ENCODE results near the gene ZBTB24.
"Not testable (repeated sequence)": the region's sequence is repeated elsewhere in the genome, so short reads cannot be mapped to it uniquely, and the experiment has no call there.

The ZBTB24 gene

DNA sequence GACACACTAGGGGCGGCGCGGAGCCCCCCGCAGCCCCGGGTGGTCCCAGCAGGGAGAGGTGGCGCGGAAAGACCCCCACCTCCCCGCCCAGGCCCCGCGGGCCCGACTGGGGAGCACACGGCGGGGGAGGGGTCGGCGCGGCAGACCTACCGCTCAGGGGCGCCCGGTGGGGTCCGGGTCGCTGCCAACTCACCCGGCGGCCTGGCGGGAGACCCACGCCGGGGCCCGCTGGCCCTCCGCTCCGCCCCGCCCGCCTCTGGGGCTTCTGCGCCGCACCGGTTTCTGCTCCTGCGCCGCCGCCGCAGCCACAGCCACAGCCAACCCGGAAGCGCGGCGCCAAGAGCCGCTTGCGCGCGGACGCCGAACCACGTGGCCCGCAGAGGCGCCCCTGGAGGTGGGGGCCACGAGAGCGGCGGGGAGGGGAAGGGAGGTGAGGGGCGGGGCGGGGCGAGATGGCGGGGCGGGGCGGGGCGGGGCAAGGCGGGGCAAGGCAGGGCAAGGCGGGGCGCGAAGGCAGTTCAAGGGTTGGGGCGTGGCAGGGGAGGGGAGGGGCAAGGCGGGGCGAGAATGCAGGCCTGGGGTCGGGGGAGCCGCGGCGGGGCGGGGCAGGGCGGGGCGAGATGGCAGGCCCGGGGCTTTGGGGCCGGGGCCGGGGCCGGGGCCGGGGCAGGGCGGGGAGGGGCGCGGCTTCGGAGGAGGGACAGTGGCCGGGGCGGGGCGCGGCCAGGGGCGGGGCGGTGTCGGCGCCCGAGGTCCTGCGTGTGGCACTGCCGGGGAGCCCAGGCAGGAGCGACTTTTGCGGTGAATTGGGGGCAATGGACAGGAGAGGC, at the start of gene ZBTB24:
Gene ZBTB24 (minus strand): TSS at position 315 of the 830 bp plus-strand sequence. CDS start 1,193 bp downstream, outside the sequence.
- DNase-seq (ENCODE audit: insufficient read length, low spot score) (peak; percentile 89), FAIRE-seq (no peak)

DNA sequence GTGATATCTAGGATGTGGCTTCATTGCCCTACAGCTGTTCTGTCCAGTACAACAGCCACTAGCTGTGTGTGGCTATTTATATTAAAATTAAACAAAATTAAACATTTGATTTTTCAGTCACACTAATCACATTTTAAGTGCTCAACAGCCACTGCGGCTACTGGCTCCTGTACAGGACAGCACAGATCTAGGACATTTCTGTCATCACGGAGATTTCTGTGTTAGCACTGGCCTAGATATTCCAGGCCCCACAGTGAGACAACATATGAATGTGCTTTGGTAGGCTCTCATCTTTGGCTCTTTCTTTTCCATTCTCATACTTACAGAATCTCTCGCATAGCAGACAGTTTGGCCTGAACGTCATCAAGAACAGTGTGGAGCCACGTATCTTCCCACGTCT, 48.4 kb upstream of the ZBTB24 start:
- FAIRE-seq (no peak), DNase-seq (ENCODE audit: insufficient read length, low spot score) (no peak)

DNA sequence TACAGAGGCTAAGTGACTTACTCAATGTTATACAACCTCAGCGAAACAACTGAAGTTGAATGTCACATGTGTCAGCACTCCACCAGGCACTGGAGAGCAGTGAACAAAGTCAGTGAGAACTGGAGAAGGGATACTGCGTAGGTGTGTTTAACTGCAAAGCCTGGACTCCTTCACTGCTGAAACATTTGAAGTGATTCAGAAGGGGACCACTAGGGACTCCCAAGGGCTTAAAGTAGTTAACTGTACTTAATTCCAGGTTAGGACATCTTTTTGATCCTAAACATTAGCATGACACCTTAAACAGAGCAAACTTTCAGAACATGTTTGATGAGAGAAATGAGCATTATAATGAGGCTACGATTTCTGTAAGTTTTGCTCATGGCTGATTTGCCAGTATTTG, 45.0 kb upstream of the ZBTB24 start:
- DNase-seq (ENCODE audit: insufficient read length, low spot score) (no peak), FAIRE-seq (no peak)

GRCh38 chr6:109526905-109527628, 44.0 kb upstream of the ZBTB24 start:
- DNase-seq (ENCODE audit: insufficient read length, low spot score) = peak; percentile 19
- FAIRE-seq = peak; percentile 65

DNA sequence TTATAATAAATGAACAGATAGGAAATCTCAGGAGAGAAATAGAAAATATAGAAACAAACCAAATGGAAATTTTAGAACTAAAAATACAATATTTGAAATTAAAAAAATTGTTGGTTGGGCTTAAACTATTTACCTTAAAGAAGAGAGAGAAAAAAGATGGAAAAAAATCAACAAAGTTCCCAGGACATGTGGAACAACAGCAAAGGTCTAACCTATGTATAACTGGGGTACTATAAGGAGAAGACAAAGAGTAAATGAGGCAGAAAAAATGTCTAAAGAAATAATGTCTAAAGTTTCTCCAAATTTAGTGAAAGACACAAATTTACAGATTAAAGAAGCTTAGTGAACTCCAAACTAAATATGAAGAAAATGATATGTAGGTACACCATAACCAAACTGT, 41.1 kb upstream of the ZBTB24 start:
- no peak for FAIRE-seq

DNA sequence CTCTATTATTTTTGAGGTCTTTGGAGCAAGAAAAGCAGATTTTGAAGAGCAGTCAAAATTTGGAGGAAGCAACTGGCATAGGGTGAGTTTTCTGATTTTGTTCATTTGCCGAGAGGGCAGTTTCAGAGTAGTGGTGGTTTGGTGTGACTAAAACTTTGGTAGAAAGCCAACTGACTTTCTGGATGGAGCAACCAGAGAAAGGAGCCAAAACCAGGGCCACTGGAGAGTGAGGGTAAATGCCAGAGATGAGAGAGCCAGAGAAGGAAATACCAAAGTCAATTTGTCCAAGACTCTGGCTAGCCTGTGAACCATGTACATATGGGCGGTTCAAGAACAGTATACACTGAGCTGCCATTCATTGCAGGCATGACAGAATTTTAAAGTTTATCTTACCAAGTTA, 40.5 kb upstream of the ZBTB24 start:
- DNase-seq (ENCODE audit: insufficient read length, low spot score) (no peak), FAIRE-seq (no peak)

More for the DNA sequence above, 41.1 kb upstream of the ZBTB24 start:
- DNase-seq (ENCODE audit: insufficient read length, low spot score) = no peak

- FAIRE-seq (no peak), DNase-seq (ENCODE audit: insufficient read length, low spot score) (no peak)
Measured at GRCh38 chr6:109521080-109521479, 38.1 kb upstream of the ZBTB24 start.

GRCh38 chr6:109519647-109520046, 36.6 kb upstream of the ZBTB24 start:
- not testable (repeated sequence) for DNase-seq (ENCODE audit: insufficient read length, low spot score); FAIRE-seq

GRCh38 chr6:109516929-109517328, 33.9 kb upstream of the ZBTB24 start:
- DNase-seq (ENCODE audit: insufficient read length, low spot score) (no peak), FAIRE-seq (no peak)

DNA sequence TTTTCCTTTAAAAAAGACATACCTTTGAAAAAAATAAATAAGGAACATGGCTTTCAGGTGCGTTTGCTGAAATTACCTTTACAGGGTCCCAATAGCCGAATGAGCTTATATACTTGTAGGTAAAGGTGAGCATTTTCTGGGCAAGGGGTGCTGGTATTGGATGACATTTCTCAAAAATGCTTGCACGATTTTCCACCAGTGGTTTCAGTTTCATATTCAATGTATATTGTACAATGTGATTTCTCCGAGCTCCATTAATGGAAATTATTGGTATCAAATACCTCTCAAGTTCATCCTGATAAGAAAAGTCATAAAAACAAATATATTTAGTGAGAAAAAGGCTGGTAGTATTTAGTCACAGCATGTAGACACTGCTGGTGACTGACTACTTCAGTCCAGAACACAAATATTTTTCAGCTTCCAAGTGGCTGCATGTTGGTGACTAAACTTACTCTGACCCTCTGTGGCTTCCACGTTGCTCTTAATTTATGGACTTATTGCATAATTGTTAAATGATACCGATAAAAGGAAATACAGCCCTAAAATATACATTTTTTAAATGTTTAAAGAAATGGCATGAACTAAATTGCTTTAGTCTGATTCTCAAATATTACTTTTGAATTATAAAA, 32.9 kb upstream of the ZBTB24 start:
- FAIRE-seq = no peak
- DNase-seq (ENCODE audit: insufficient read length, low spot score) = no peak

DNA sequence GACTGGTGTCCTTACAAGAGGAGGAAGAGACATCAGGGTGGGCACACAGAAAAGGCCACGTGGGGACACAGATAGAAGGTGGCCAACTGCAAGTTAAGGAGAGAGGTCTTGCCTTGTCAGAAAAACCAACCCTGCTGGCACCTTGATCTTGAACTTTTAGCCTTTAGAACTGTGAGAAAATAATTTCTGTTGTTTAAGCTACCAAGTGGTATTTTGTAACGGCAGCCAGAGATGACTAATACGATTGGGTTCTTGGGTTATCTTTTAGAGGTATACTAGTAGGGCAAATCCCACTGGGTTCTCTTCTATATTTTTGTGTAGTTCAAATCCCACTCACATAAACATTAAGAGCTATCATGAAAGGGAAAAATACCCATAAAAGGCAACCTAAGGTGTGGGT, 31.9 kb upstream of the ZBTB24 start:
- FAIRE-seq (no peak), DNase-seq (ENCODE audit: insufficient read length, low spot score) (no peak)

DNA sequence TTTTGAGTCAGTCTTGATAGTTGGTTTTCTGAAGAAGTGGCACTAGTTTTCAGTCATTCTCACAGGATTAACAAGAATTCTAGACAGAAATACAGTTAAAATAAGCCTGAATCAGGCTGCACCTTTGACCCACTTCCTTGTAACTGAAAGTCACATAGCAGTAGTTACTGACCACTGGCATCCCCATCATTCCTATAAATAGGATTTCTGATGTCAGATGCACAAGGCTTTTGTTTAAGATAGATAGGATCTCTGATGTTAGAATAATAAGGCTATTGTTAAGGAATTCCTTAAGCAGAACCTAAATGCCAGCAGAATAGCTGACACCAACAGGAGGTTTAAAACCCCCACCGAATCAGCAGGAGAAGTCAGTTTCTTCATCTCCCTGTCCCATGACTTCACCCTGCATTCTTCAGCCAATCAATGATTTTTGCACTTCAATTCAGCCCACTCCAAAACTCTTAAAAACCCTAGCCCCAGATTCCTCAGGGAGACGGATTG, 30.6 kb upstream of the ZBTB24 start:
- DNase-seq (ENCODE audit: insufficient read length, low spot score) = no peak
- no peak for FAIRE-seq

DNA sequence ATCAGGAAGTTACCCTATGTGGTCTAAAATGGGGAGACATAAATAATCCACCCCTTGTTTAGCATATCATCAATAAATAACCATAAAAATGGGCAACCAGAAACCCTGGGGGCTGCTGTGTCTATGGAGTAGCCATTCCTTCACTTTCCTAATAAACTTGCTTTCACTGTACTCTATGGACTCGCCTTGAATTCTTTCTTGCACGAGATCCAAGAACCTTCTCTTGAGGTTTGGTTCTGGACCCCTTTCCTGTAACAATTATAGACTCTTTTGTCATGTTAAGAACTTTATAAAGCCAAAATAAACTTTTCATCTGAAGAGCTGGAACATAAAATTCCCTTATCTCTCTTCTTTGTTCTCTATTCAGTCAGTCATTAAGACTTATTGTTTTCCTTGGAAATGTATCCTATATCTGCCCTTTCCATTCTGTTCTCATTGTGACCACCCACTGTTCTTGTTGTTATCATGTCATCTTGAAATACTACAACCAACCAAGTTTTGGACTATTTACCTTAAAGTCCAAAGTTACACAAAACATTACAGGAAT, 29.3 kb upstream of the ZBTB24 start:
- FAIRE-seq = no peak

DNA sequence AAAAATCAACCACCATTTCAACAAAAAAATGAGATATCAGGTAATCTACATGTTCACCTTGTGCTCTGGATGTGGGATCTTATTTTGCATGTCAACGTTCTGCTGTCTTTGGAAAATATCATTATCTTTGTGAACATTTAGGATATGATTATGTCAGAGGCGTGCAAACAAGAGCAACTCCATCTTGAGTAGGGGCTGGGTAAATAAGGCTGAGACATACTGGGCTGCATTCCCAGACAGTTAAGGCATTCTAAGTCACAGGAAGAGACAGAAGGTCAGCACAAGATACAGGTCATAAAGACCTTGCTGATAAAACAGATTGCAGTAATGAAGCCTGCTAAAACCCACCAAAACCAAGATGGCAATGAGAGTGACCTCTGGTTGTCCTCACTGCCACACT, 28.8 kb upstream of the ZBTB24 start:
- DNase-seq (ENCODE audit: insufficient read length, low spot score) (no peak), FAIRE-seq (no peak)

More for the DNA sequence above, 29.3 kb upstream of the ZBTB24 start:
- no peak for DNase-seq (ENCODE audit: insufficient read length, low spot score)

- DNase-seq (ENCODE audit: insufficient read length, low spot score) (no peak), FAIRE-seq (no peak)
Measured at GRCh38 chr6:109510358-109510757, 27.3 kb upstream of the ZBTB24 start.

- FAIRE-seq = no peak
Measured at GRCh38 chr6:109508166-109508860, 25.3 kb upstream of the ZBTB24 start.

GRCh38 chr6:109507490-109508072, 24.6 kb upstream of the ZBTB24 start:
- FAIRE-seq (no peak), DNase-seq (ENCODE audit: insufficient read length, low spot score) (no peak)

More at GRCh38 chr6:109508166-109508860, 25.3 kb upstream of the ZBTB24 start:
- DNase-seq (ENCODE audit: insufficient read length, low spot score) = no peak

- DNase-seq (ENCODE audit: insufficient read length, low spot score) (no peak), FAIRE-seq (no peak)
Measured at GRCh38 chr6:109506841-109507240, 23.8 kb upstream of the ZBTB24 start.

GRCh38 chr6:109506314-109506713, 23.3 kb upstream of the ZBTB24 start:
- FAIRE-seq (no peak), DNase-seq (ENCODE audit: insufficient read length, low spot score) (no peak)

All from GM19239 (cell line).